Lower leg skin (tissue), 4 donors: ENCODE measurements around the gene ST7. TPM values are rescaled to one million over a fixed set of nuclear protein-coding genes. Genes with fewer than 3 reads are reported as not detected.

Experiments used
- DNase-seq, 2 donors: peaks; one replicate each; pipeline ENCODE4 v3.0.0-alpha.2; 2019; ENCODE audit warnings: low spot score in 2 of 2
- H3K4me3 ChIP-seq: fragments of 200-600 bp; sonication (generic); 2 replicates; pipeline ENCODE4 v1.5.1; 2017; ENCODE audit warnings: mild to moderate bottlenecking, low read depth; ENCODE audit not compliant: poor library complexity, severe bottlenecking
- CTCF ChIP-seq, 3 donors: fragments of 450-650 bp; IDR thresholded peaks; one replicate each; pipeline ENCODE4 v1.5.1; 2016; ENCODE audit warnings: antibody characterized with exemption in 3 of 3, mild to moderate bottlenecking in 3 of 3, moderate library complexity in 2 of 3
- POLR2A ChIP-seq, 2 donors: fragments of 450-650 bp; IDR thresholded peaks; one replicate each; pipeline ENCODE4 v1.6.1; 2016 to 2017; ENCODE audit warnings: antibody characterized with exemption in 2 of 2, mild to moderate bottlenecking in 1 of 2, moderate library complexity in 1 of 2
- WGBS, 2 donors: methylation state at CpG; one replicate each; pipeline ENCODE4 v1.1.5; 2018; 5-methylcytosine and 5-hydroxymethylcytosine counted together
- intact Hi-C: fragments of 100-400 bp; cut with DNase I; formaldehyde crosslinking; loops from one replicate; pipeline ENCODE4 v1.15.0; 2023; ENCODE audit warnings: low total_unique reads
- total RNA-seq, 4 donors: library from RNA; depleted of rRNA; stranded (reverse); fragments of >200 nt; gene quantifications; one replicate each; pipeline ENCODE4 v1.1.0, GENCODE V29; 2016

The ST7 gene
- total RNA-seq, 4 donors from 2014 or later, result 10.8 to 17.1 (median 11.4) TPM

- no peak for DNase-seq
- intact Hi-C loops, result no loop called here
- no peak for TF ChIP-seq POLR2A (IDR thresholded peaks at IDR 0.05)
- no peak for TF ChIP-seq CTCF (IDR thresholded peaks at IDR 0.05)
- H3K4me3 ChIP-seq, result no peak overlapping the region
- 84 to 95% methylated on average over 6 of the region's 6 CpGs for WGBS, 2 donors
Observed at GRCh38 chr7:116994611-116995010, 41.3 kb downstream of the ST7 start.

- WGBS, 2 donors, result 95 to 99% methylated on average over 19 to 23 of the region's 27 CpGs
- H3K4me3 ChIP-seq, result no peak overlapping the region
- TF ChIP-seq CTCF (IDR thresholded peaks at IDR 0.05) (no peak), POLR2A (IDR thresholded peaks at IDR 0.05) (no peak)
- no peak for DNase-seq
- intact Hi-C loops, result no loop called here
Observed at GRCh38 chr7:116997972-116998371, 44.7 kb downstream of the ST7 start.

GRCh38 chr7:116998567-116999175 is 45.4 kb downstream of the ST7 start:
- no peak overlapping the region for H3K4me3 ChIP-seq
- intact Hi-C loops, result no loop called here
- 95 to 98% methylated on average over 2 of the region's 2 CpGs for WGBS, 2 donors
- no peak for TF ChIP-seq POLR2A (IDR thresholded peaks at IDR 0.05)
- TF ChIP-seq CTCF (IDR thresholded peaks at IDR 0.05), result no peak
- no peak for DNase-seq

- intact Hi-C loops, result no loop called here
Observed at GRCh38 chr7:116999311-116999710, 46.0 kb downstream of the ST7 start.

GRCh38 chr7:117001283-117001682 is 48.0 kb downstream of the ST7 start:
- no peak for TF ChIP-seq POLR2A (IDR thresholded peaks at IDR 0.05)
- TF ChIP-seq CTCF (IDR thresholded peaks at IDR 0.05), result no peak
- H3K4me3 ChIP-seq, result no peak overlapping the region
- intact Hi-C loops, result no loop called here
- no peak for DNase-seq

More at GRCh38 chr7:116999311-116999710, 46.0 kb downstream of the ST7 start:
- no peak for TF ChIP-seq POLR2A (IDR thresholded peaks at IDR 0.05)
- no peak for TF ChIP-seq CTCF (IDR thresholded peaks at IDR 0.05)
- no peak overlapping the region for H3K4me3 ChIP-seq
- 95 to 100% methylated on average over 1 of the region's 1 CpG for WGBS, 2 donors
- DNase-seq, result no peak

GRCh38 chr7:117004899-117005298 is 51.6 kb downstream of the ST7 start:
- intact Hi-C loops, result no loop called here
- TF ChIP-seq POLR2A (IDR thresholded peaks at IDR 0.05) (no peak), CTCF (IDR thresholded peaks at IDR 0.05) (no peak)
- DNase-seq, result no peak
- H3K4me3 ChIP-seq, result no peak overlapping the region
- 76 to 81% methylated on average over 1 of the region's 1 CpG for WGBS, 2 donors
